ENCODE results near the gene RAD21L1.
A peak's percentile ranks its signal among the peaks of the same experiment; 100 is the strongest.
"Not testable (repeated sequence)": the region's sequence is repeated elsewhere in the genome, so short reads cannot be mapped to it uniquely, and the experiment has no call there.

The RAD21L1 gene

DNA sequence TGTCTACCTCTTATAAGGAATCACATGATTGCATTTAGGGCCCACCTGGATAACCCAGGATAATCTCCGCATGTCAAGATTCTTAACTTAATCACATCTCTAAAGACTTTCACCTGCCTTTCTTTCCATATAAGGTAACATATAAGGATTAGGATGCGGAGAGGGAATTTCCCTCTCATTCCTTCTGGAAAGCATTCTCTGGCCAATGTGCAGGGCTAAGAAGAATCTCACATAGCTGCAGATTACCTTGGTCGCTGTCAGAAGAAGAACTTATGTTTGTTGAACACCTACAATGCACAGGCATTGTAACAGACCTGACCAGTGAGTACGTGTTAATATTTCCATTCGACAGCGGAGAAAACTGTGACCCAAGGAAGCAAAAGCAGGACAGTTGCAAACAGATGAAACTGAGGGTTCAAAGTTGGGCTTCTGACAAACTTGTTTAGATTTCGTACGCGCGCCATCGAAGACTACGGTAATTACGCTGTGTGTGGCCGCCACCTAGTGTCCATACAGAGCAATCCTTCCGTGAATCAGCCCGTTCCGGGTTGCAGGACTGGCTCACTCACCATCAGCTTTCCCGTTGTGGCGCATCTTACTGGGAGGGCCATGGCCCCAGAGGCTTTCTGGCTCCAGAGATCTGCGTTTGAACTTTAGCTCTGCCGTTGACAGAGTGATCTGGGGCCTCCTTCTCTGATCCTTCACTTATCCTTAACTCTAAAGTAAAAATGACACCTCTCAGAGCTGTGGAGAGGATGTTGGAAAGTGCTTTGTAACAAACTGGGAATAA, 13.0 kb upstream of the RAD21L1 start:
- Histone ChIP-seq H3K9me2 (replicated peaks; ENCODE audit: insufficient read depth, low read length) (no peaks in the 10 kb centered on the region), H3F3A (ENCODE audit: insufficient read depth) (no peaks in the 10 kb centered on the region), H3K27me3 (ENCODE audit: low read length) (no peaks in the 10 kb centered on the region), H2AFZ (ENCODE audit: low read depth, low read length, severe bottlenecking) (no peak overlapping the region), H3K36me3 (ENCODE audit: low read length) (no peaks in the 10 kb centered on the region), H3K27ac (ENCODE audit: low read depth, low read length) (no peak overlapping the region), H3K79me2 (ENCODE audit: insufficient read depth, low read length) (no peaks in the 10 kb centered on the region), H3K9ac (ENCODE audit: low read length) (no peak overlapping the region), H3K4me2 (ENCODE audit: low read depth, low read length, poor library complexity, severe bottlenecking) (no peak overlapping the region), H3K4me3 (ENCODE audit: insufficient read depth, low read length, poor library complexity, severe bottlenecking) (no peak overlapping the region), H3K9me3 (ENCODE audit: insufficient read depth, low read length) (no peaks in the 10 kb centered on the region), H4K20me1 (ENCODE audit: low read depth, low read length) (no peaks in the 10 kb centered on the region)
- TF ChIP-seq EZH2phosphoT487 (conservative IDR thresholded peaks at IDR 0.05; ENCODE audit: low read length): no peak
- TF ChIP-seq, protein P1, sequence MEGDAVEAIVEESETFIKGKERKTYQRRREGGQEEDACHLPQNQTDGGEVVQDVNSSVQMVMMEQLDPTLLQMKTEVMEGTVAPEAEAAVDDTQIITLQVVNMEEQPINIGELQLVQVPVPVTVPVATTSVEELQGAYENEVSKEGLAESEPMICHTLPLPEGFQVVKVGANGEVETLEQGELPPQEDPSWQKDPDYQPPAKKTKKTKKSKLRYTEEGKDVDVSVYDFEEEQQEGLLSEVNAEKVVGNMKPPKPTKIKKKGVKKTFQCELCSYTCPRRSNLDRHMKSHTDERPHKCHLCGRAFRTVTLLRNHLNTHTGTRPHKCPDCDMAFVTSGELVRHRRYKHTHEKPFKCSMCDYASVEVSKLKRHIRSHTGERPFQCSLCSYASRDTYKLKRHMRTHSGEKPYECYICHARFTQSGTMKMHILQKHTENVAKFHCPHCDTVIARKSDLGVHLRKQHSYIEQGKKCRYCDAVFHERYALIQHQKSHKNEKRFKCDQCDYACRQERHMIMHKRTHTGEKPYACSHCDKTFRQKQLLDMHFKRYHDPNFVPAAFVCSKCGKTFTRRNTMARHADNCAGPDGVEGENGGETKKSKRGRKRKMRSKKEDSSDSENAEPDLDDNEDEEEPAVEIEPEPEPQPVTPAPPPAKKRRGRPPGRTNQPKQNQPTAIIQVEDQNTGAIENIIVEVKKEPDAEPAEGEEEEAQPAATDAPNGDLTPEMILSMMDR (IDR thresholded peaks at IDR 0.05; ENCODE audit: insufficient read depth, low read length, poor library complexity, severe bottlenecking): peak; percentile 58

DNA sequence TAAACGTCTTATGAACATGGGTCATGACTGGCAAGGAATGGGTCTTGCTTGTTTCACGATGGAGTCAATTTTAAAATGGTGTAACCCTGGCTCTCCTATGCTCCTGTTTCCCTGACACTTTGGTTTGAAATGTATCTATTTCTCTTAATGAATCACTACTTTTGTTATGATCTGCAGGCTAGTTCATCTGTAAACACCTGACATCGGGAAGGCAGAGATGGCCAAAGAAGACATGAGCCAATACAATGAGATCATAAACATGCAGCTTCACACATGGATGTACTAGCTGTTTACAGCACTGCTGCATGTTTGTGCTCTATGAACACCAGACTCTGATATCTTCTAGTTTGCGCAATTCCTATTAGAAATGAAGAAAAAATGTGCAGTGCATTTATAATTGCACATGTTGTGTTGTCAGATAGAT, 11.0 kb upstream of the RAD21L1 start:
- no peak overlapping the region for H2AFZ ChIP-seq (ENCODE audit: low read depth, low read length, severe bottlenecking)
- H3K4me3 ChIP-seq (ENCODE audit: insufficient read depth, low read length, poor library complexity, severe bottlenecking): no peak overlapping the region
- TF ChIP-seq EZH2phosphoT487 (conservative IDR thresholded peaks at IDR 0.05; ENCODE audit: low read length): no peak
- TF ChIP-seq, protein P1 (IDR thresholded peaks at IDR 0.05; ENCODE audit: insufficient read depth, low read length, poor library complexity, severe bottlenecking): no peak
- no peaks in the 10 kb centered on the region for H3K9me3 ChIP-seq (ENCODE audit: insufficient read depth, low read length)
- H3K79me2 ChIP-seq (ENCODE audit: insufficient read depth, low read length): no peaks in the 10 kb centered on the region
- no peak overlapping the region for H3K9ac ChIP-seq (ENCODE audit: low read length)
- no peaks in the 10 kb centered on the region for H3F3A ChIP-seq (ENCODE audit: insufficient read depth)
- no peak overlapping the region for H3K4me2 ChIP-seq (ENCODE audit: low read depth, low read length, poor library complexity, severe bottlenecking)
- H3K9me2 ChIP-seq (replicated peaks; ENCODE audit: insufficient read depth, low read length): no peaks in the 10 kb centered on the region
- no peaks in the 10 kb centered on the region for H3K36me3 ChIP-seq (ENCODE audit: low read length)
- no peaks in the 10 kb centered on the region for H4K20me1 ChIP-seq (ENCODE audit: low read depth, low read length)
- no peaks in the 10 kb centered on the region for H3K27me3 ChIP-seq (ENCODE audit: low read length)
- H3K27ac ChIP-seq (ENCODE audit: low read depth, low read length): no peak overlapping the region

DNA sequence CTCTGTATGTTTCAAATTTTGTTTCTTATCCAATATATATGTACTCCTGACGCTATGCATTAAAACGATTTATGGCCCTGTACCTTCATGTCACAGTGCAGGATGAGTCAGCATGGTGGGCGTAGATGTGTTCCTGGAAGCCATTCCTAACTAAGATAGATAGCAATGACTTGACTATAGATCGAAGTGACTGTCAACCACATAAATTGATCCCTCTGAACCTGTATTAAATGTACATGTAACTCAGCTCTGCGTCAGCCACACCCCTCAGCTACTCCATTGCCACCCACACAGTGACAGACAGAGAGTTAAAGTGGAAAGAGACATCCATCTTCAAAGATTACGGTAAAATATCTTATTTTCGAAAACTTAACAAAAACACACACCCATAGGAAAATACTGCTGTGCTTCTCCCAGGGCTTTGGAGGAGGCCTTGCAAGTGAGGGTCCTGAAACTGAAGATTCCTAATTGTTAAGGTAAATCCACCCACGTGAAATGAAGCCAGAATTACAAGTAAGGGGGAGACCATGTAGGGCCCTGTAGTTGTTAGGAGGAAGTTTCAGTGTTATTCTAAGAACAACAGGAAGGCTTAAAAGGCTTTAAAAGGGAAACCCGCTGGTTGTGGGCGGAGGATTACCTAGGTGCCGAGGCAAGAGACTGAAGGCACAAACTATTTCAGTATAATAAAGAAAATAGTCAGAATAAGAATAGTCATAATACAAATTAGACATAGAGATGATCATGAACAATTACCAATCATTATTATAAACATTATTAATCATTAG, 10.3 kb upstream of the RAD21L1 start:
- no peak overlapping the region for H3K27ac ChIP-seq (ENCODE audit: low read depth, low read length)
- H3K9ac ChIP-seq (ENCODE audit: low read length): no peak overlapping the region
- no peaks in the 10 kb centered on the region for H3K79me2 ChIP-seq (ENCODE audit: insufficient read depth, low read length)
- H3K9me2 ChIP-seq (replicated peaks; ENCODE audit: insufficient read depth, low read length): no peaks in the 10 kb centered on the region
- H2AFZ ChIP-seq (ENCODE audit: low read depth, low read length, severe bottlenecking): no peak overlapping the region
- TF ChIP-seq, protein P1 (IDR thresholded peaks at IDR 0.05; ENCODE audit: insufficient read depth, low read length, poor library complexity, severe bottlenecking): no peak
- no peak for TF ChIP-seq EZH2phosphoT487 (conservative IDR thresholded peaks at IDR 0.05; ENCODE audit: low read length)
- no peaks in the 10 kb centered on the region for H3K27me3 ChIP-seq (ENCODE audit: low read length)
- no peaks in the 10 kb centered on the region for H3F3A ChIP-seq (ENCODE audit: insufficient read depth)
- no peaks in the 10 kb centered on the region for H3K9me3 ChIP-seq (ENCODE audit: insufficient read depth, low read length)
- no peaks in the 10 kb centered on the region for H4K20me1 ChIP-seq (ENCODE audit: low read depth, low read length)
- no peaks in the 10 kb centered on the region for H3K36me3 ChIP-seq (ENCODE audit: low read length)
- no peak overlapping the region for H3K4me3 ChIP-seq (ENCODE audit: insufficient read depth, low read length, poor library complexity, severe bottlenecking)
- H3K4me2 ChIP-seq (ENCODE audit: low read depth, low read length, poor library complexity, severe bottlenecking): no peak overlapping the region

DNA sequence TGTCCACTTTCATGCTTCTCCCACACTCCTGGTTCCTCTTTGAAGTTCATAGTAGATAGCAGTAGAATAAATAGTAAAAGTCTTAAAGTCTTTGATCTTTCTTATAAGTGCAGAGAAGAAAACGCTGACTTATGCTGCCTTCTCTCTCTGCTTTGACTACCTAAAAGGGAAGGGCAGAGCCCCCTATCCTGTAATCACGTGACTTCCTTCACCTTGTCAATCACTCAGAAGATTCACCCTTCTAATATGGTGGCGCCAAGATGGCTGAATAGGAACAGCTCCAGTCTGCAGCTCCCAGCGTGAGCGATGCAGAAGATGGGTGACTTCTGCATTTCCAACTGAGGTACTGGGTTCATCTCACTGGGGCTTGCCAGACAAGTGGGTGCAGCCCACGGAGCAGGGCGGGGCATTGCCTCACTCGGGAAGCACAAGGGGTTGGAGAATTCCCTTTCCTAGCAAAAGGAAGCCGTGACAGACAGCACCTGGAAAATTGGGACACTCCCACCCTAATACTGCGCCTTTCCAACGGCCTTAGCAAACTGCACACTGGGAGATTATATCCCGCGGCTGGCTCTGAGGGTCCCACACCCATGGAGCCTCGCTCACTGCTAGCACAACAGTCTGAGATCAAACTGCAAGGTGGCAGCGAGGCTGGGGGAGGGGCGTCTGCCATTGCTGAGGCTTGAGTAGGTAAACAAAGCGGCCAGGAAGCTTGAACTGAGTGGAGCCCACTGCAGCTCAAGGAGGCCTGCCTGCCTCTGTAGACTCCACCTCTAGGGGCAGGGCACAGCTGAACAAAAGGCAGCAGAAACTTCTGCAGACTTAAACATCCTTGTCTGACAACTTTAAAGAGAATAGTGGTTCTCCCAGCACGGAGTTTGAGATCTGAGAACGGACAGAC, 9.1 kb upstream of the RAD21L1 start:
- H2AFZ ChIP-seq (ENCODE audit: low read depth, low read length, severe bottlenecking); H3K36me3 ChIP-seq (ENCODE audit: low read length); H3K27me3 ChIP-seq (ENCODE audit: low read length); H3K27ac ChIP-seq (ENCODE audit: low read depth, low read length); H3K9me2 ChIP-seq (replicated peaks; ENCODE audit: insufficient read depth, low read length); H3K9me3 ChIP-seq (ENCODE audit: insufficient read depth, low read length); H3F3A ChIP-seq (ENCODE audit: insufficient read depth); H3K79me2 ChIP-seq (ENCODE audit: insufficient read depth, low read length); H4K20me1 ChIP-seq (ENCODE audit: low read depth, low read length); H3K4me2 ChIP-seq (ENCODE audit: low read depth, low read length, poor library complexity, severe bottlenecking); H3K4me3 ChIP-seq (ENCODE audit: insufficient read depth, low read length, poor library complexity, severe bottlenecking); H3K9ac ChIP-seq (ENCODE audit: low read length): not testable (repeated sequence)

DNA sequence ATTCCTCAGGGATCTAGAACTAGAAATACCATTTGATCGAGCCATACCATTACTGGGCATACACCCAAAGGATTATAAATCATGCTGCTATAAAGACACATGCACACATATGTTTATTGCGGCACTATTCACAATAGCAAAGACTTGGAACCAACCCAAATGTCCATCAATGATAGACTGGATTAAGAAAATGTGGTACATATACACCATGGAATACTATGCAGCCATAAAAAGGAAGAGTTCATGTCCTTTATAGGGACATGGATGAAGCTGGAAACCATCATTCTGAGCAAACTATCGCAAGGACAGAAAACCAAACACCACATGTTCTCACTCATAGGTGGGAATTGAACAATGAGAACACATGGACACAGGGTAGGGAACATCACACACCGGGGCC, 3.1 kb upstream of the RAD21L1 start:
- H3K4me3 ChIP-seq (ENCODE audit: insufficient read depth, low read length, poor library complexity, severe bottlenecking); H4K20me1 ChIP-seq (ENCODE audit: low read depth, low read length); H3K9ac ChIP-seq (ENCODE audit: low read length); H3K4me2 ChIP-seq (ENCODE audit: low read depth, low read length, poor library complexity, severe bottlenecking); H3K79me2 ChIP-seq (ENCODE audit: insufficient read depth, low read length); H3K36me3 ChIP-seq (ENCODE audit: low read length); H3F3A ChIP-seq (ENCODE audit: insufficient read depth); H3K27me3 ChIP-seq (ENCODE audit: low read length); H3K27ac ChIP-seq (ENCODE audit: low read depth, low read length); H2AFZ ChIP-seq (ENCODE audit: low read depth, low read length, severe bottlenecking); H3K9me3 ChIP-seq (ENCODE audit: insufficient read depth, low read length); H3K9me2 ChIP-seq (replicated peaks; ENCODE audit: insufficient read depth, low read length): not testable (repeated sequence)
